Activated CD8-positive, alpha-beta memory T cell treated with anti-CD3 and anti-CD28 coated beads, Interleukin-2, amount 50 U/mL, for 24 hours (primary cell): ENCODE results near the gene RNF8.
A peak's percentile ranks its signal among the peaks of the same experiment; 100 is the strongest.
"Not testable (repeated sequence)": the region's sequence is repeated elsewhere in the genome, so short reads cannot be mapped to it uniquely, and the experiment has no call there.

Experiments used
- DNase-seq: peaks from one replicate; pipeline ENCODE4 v3.0.0-alpha.2; 2020; ENCODE audit errors: extremely low read depth

The RNF8 gene

DNA sequence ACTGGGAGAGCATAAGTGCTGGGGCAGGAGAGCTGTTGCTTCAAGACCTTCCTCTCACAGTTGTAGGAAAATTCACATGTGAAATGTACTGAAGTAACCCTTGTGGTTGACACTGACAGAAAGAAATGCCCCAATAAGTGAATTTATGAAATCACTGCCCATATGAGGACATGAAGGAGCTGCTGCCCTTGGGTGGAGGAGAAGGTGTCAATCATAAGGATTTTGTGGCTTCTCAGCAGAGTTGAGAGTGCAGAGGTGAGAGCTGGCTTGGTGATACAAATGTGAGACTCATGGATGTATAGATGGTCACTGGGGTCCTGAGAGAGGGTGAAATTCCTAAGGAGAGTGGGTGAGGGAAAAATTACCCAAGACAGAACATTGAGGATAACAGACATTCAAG lies 45.3 kb downstream of the RNF8 start:
- DNase-seq, result no peak

DNA sequence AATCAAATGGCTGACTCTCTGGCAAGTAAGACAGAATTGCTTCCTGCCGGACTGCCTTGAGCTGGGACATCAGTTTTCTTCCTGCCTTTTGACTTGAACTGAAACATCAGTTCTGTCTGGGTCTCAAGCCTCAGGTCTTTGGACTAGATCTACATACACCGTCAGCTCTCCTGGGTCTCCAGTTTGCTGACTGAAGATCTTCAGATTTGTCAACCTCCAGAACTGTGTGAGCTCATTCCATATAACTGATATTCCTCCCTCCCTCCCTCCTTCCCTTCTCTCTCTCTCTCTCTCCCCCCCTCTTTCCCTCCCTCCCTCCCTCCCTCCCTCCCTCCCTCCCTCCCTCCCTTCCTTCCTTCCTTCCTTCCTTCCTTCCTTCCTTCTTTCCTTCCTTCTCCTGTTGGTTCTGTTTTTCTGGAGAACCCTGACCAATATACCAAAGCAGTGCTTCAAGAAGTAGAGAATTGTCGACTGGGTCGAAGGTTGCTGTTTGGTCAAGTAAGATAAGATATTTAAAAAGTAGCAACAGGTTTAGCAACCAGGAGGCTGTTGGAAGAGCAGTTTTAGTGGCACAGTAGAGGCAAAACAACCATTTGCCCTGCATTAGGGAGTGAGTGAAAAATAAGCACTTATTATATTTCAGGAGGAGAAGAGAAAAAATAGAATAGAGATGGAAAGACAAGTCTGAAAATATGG lies 46.2 kb downstream of the RNF8 start:
- DNase-seq, result no peak

- not testable (repeated sequence) for DNase-seq
These were observed 47.9 kb downstream of the RNF8 start for GRCh38 chr6:37401658-37402057.

GRCh38 chr6:37406726-37407341 lies 53.1 kb downstream of the RNF8 start:
- DNase-seq, result no peak

DNA sequence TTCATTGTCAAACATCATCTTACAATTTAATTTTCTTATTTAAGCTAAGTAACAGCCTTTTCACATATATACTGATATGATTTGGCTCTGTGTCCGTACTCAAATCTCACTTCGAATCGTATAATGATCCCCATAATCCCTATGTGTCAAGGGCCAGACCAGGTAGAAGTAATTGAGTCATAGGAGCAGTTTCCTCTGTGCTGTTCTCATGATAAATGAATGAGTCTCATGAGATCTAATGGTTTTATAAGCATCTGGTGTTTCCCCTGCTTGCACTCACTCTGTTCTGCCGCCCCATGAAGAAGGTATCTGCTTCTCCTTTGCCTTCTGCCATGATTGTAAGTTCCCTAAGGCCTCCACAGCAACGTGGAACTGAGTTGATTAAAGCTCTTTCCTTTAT lies 54.2 kb downstream of the RNF8 start:
- DNase-seq, result no peak

DNA sequence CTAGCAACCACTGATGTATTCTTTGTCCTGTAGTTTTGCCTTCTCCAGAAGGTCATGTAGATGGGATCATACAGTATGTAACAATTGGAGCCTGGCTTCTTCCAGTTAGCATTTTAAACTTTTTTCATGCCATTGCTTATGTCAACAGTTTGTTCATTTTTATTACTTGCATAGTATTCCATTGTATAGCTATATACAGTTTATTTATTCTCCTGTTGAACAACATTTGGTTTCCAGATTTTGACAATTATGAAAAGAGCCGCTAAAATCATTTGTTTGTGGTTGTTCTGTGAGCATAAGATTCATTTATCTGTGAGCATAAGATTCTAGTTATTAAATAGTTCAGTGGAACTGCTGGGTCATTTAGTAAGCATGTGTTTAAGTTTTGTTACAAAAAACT lies 55.7 kb downstream of the RNF8 start:
- DNase-seq, result no peak

GRCh38 chr6:37417393-37417792 lies 63.6 kb downstream of the RNF8 start:
- no peak for DNase-seq

- DNase-seq, result no peak
These were observed 64.9 kb downstream of the RNF8 start for GRCh38 chr6:37418722-37419121.

DNA sequence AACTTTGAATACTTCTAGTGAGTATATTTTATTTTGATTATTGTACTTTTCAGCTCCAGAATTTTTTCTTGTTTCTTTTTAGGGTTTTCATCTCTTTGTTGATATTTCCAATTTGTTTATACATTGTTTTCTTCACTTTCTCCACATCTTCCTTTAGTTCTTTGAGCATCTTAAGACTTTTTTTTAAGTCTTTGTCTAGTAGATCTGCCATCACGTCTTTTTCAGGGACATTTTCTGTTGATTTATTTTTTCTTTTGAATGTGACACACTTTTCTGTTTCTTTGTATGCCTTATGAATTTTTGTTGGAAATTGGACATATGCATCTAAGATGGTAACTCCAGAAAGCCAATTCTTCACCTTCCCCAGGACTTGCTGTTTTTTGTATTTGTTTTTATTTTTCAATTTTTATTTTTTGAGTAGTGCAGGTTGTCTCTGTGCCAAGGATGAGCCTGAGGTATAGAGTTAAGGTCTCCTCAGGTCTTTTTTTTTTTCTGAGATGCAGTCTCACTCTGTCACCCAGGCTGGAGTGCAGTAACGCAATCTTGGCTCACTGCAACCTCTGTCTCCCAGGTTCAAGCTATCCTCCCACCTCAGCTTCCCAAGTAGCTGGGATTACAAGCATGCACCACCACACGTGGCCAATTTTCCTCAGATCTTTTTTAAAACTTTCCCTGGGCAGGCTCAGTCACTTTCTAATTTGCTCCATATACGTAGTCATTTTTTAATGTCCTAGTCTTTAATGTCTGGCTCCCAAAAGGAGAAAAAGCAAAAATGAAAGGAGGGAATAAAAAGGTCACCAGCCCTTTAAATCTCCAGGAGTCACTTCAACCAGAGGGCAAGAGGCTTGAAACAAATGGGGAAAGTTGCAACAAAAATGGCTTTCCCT lies 72.5 kb downstream of the RNF8 start:
- DNase-seq, result no peak

GRCh38 chr6:37426945-37427510 lies 73.2 kb downstream of the RNF8 start:
- DNase-seq, result no peak

GRCh38 chr6:37429352-37429750 lies 75.6 kb downstream of the RNF8 start:
- no peak for DNase-seq

DNA sequence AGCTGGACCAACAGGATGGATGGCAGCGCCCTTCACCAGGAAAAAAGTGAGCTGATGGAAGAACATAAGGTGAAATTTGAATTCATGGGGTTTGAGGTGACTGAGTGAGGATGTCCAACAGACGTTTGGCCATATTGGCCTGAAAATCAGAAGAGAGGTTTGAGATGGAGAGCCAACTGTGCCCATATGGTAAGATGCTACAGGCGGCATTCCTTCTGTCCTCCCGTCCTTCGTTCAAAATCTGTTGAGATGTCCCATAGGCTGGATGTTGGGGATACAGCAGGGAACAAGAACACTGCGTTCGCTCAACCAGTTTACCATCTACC lies 78.8 kb downstream of the RNF8 start:
- DNase-seq, result no peak

DNA sequence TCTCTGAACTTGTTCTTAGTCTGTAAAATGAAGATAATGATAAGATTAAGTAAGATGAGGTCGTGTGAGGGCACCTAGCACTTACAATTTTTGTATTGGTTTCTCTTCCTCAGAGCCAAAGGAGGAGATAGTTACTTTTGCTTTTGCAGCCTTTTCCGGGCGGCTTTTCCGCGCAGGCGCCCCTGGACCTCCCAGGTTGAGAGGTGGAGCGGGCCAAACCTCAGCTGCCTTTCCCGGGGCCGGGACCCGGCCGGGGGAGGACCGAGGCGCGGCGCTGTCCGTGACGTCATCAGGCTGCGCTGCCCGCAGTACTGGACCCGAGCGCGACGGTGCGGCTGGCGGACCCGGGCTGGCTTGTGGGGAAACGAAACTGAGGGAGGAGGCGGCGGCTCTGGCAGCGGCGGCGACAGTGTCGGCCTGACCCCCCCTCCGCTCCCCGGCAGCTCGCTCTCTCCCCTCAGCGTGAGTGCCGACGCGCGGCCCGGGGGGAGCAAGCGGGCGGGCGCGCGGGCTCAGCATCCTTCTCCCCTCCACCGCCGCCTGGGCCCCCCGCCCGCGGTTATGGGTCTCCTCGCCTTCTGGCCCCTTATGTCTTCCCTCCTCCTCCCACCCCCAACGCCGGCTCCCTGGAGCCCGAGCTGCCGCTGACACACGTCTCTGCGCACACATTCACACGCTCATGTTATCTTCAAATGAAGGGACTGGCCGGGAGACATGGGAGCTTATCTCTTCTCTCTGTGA lies 79.3 kb downstream of the RNF8 start, which contains the start of gene CMTR1:
CMTR1 (plus strand) TSS at position 306 of the 741 bp plus-strand sequence. CDS start 2,409 bp downstream, outside the sequence.
- DNase-seq, result peak; percentile 94

- DNase-seq, result peak; percentile 6
These were observed 80.0 kb downstream of the RNF8 start for GRCh38 chr6:37433657-37434271.

GRCh38 chr6:37435373-37435772 lies 81.6 kb downstream of the RNF8 start:
- DNase-seq, result no peak

- DNase-seq, result no peak
These were observed 82.0 kb downstream of the RNF8 start for GRCh38 chr6:37435816-37436215.

DNA sequence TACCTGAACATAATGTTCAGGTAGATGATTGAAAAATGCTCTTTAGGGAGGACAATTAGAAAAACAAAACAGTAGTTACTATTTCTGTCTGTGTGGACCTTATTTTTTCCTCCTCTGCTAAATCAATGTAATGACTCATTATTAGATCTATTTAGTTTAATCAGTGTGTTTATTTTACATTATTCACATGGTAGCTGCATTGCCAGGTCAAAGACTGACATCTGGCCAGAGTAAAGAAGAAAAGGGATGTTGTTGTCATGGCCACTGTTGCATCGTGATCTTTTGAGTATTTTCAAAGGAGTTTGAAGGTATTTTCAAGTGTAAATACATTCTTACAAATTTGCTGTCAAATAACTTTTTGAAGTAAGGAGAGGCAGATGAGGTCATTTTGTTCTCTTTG lies 85.1 kb downstream of the RNF8 start:
- DNase-seq, result no peak

GRCh38 chr6:37441651-37442050 lies 87.9 kb downstream of the RNF8 start:
- DNase-seq, result no peak

- DNase-seq, result no peak
These were observed 88.8 kb downstream of the RNF8 start for GRCh38 chr6:37442416-37443215.

DNA sequence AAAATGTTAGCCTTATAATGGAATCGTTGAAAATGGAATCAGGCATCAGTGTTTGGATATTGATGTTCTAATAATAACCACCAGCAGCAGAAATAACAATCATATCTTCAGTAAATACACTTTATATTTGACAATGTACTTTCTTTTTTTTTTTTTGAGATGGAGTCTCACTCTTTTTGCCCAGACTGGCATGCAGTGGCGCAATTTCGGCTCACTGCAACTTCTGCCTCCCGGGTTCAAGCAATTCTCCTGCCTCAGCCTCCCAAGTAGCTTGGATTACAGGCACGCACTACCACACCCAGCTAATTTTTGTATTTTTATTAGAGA lies 89.4 kb downstream of the RNF8 start:
- not testable (repeated sequence) for DNase-seq
